H1 (cell line): Measurements from ENCODE around the gene ADARB2. TPM values are rescaled to one million over a fixed set of nuclear protein-coding genes. Genes with fewer than 3 reads are reported as not detected.

Experiments
- CBX5 ChIP-seq: fragments of 300-800, 300-1000 bp; sonication (generic); IDR thresholded peaks from 2 replicates; pipeline ENCODE4 v1.7.1; 2016; ENCODE audit warnings: antibody characterized with exemption, low read length, low read depth
- NRF1 ChIP-seq: IDR thresholded peaks from 2 replicates; pipeline ENCODE4 v1.6.1; 2011; ENCODE audit warnings: mild to moderate bottlenecking, low read depth, low read length, improper control_type of control experiment
- YY1 ChIP-seq: IDR thresholded peaks from 2 replicates; pipeline ENCODE4 v1.6.1; 2011; ENCODE audit warnings: low read depth, mild to moderate bottlenecking, low read length
- polyA plus RNA-seq, 7 experiments: library from polyadenylated mRNA; depleted of rRNA in 3 of 7; stranded (reverse) in 5 of 7; unstranded in 2 of 7; fragments of >200 nt in 5 of 7; fragments of 200-250 nt in 2 of 7; gene quantifications; 1 replicate in 5 of 7; 2 replicates in 1 of 7; 4 replicates in 1 of 7; pipeline versions ENCODE4 v1.2.1 to v1.2.3, GENCODE V29; 2011 to 2013; ENCODE audit warnings: missing spikeins in 2 of 7, mixed read lengths in 2 of 7
- total RNA-seq: library from RNA; stranded (reverse); fragmentation: NEBNext Ultra II Directional; extraction: Animal tissue kit (Norgen Biotek cat#: 25700); gene quantifications from 2 replicates; pipeline ENCODE4 v1.2.1, GENCODE V29; 2021
- TF ChIP-seq, protein P1 (sequence below): fragments of 300-600 bp; sonication (generic); IDR thresholded peaks from 2 replicates; pipeline ENCODE4 v1.7.1; 2012; ENCODE audit warnings: low read length, moderate library complexity, mild to moderate bottlenecking, inconsistent platforms; ENCODE audit not compliant: insufficient replicate concordance

ADARB2 gene
- total and polyA plus RNA-seq, 2 of the 8 experiments (the other 6 are each of a cell fraction or from before 2014, with no cell fraction given) = 2.2 to 2.8 TPM

- TF ChIP-seq, protein P1, sequence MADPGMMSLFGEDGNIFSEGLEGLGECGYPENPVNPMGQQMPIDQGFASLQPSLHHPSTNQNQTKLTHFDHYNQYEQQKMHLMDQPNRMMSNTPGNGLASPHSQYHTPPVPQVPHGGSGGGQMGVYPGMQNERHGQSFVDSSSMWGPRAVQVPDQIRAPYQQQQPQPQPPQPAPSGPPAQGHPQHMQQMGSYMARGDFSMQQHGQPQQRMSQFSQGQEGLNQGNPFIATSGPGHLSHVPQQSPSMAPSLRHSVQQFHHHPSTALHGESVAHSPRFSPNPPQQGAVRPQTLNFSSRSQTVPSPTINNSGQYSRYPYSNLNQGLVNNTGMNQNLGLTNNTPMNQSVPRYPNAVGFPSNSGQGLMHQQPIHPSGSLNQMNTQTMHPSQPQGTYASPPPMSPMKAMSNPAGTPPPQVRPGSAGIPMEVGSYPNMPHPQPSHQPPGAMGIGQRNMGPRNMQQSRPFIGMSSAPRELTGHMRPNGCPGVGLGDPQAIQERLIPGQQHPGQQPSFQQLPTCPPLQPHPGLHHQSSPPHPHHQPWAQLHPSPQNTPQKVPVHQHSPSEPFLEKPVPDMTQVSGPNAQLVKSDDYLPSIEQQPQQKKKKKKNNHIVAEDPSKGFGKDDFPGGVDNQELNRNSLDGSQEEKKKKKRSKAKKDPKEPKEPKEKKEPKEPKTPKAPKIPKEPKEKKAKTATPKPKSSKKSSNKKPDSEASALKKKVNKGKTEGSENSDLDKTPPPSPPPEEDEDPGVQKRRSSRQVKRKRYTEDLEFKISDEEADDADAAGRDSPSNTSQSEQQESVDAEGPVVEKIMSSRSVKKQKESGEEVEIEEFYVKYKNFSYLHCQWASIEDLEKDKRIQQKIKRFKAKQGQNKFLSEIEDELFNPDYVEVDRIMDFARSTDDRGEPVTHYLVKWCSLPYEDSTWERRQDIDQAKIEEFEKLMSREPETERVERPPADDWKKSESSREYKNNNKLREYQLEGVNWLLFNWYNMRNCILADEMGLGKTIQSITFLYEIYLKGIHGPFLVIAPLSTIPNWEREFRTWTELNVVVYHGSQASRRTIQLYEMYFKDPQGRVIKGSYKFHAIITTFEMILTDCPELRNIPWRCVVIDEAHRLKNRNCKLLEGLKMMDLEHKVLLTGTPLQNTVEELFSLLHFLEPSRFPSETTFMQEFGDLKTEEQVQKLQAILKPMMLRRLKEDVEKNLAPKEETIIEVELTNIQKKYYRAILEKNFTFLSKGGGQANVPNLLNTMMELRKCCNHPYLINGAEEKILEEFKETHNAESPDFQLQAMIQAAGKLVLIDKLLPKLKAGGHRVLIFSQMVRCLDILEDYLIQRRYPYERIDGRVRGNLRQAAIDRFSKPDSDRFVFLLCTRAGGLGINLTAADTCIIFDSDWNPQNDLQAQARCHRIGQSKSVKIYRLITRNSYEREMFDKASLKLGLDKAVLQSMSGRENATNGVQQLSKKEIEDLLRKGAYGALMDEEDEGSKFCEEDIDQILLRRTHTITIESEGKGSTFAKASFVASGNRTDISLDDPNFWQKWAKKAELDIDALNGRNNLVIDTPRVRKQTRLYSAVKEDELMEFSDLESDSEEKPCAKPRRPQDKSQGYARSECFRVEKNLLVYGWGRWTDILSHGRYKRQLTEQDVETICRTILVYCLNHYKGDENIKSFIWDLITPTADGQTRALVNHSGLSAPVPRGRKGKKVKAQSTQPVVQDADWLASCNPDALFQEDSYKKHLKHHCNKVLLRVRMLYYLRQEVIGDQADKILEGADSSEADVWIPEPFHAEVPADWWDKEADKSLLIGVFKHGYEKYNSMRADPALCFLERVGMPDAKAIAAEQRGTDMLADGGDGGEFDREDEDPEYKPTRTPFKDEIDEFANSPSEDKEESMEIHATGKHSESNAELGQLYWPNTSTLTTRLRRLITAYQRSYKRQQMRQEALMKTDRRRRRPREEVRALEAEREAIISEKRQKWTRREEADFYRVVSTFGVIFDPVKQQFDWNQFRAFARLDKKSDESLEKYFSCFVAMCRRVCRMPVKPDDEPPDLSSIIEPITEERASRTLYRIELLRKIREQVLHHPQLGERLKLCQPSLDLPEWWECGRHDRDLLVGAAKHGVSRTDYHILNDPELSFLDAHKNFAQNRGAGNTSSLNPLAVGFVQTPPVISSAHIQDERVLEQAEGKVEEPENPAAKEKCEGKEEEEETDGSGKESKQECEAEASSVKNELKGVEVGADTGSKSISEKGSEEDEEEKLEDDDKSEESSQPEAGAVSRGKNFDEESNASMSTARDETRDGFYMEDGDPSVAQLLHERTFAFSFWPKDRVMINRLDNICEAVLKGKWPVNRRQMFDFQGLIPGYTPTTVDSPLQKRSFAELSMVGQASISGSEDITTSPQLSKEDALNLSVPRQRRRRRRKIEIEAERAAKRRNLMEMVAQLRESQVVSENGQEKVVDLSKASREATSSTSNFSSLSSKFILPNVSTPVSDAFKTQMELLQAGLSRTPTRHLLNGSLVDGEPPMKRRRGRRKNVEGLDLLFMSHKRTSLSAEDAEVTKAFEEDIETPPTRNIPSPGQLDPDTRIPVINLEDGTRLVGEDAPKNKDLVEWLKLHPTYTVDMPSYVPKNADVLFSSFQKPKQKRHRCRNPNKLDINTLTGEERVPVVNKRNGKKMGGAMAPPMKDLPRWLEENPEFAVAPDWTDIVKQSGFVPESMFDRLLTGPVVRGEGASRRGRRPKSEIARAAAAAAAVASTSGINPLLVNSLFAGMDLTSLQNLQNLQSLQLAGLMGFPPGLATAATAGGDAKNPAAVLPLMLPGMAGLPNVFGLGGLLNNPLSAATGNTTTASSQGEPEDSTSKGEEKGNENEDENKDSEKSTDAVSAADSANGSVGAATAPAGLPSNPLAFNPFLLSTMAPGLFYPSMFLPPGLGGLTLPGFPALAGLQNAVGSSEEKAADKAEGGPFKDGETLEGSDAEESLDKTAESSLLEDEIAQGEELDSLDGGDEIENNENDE = no peak
- TF ChIP-seq YY1 (no peak), NRF1 (no peak), CBX5 (no peak)
Observed at GRCh38 chr10:1229574-1229973, 507.8 kb downstream of the ADARB2 start (continued).
